Upper lobe of right lung (tissue), 1 donor: Measurements from ENCODE around the gene TMEM255B. TPM values are rescaled to one million over a fixed set of nuclear protein-coding genes. Genes with fewer than 3 reads are reported as not detected.

Source experiments
- ATAC-seq: fragments of 200-7000 bp; cut with Tn5 transposase; one replicate; pipeline ENCODE4 v1.9.1; 2020; ENCODE audit warnings: mild to moderate bottlenecking, moderate library complexity
- DNase-seq: peaks from one replicate; pipeline ENCODE4 v3.0.0-alpha.2; 2020
- H3K27ac ChIP-seq: fragments of 200-600 bp; one replicate; pipeline ENCODE4 v1.8.0; 2022
- H3K27me3 ChIP-seq: fragments of 200-600 bp; one replicate; pipeline ENCODE4 v1.8.0; 2022; ENCODE audit warnings: mild to moderate bottlenecking
- H3K36me3 ChIP-seq: fragments of 200-600 bp; one replicate; pipeline ENCODE4 v1.8.0; 2022
- H3K4me1 ChIP-seq: fragments of 200-600 bp; one replicate; pipeline ENCODE4 v1.8.0; 2022
- H3K4me3 ChIP-seq: fragments of 200-600 bp; one replicate; pipeline ENCODE4 v1.8.0; 2022; ENCODE audit warnings: mild to moderate bottlenecking
- H3K9me3 ChIP-seq: fragments of 200-600 bp; one replicate; pipeline ENCODE4 v1.8.0; 2022
- intact Hi-C: fragments of 100-400 bp; cut with DNase I; formaldehyde crosslinking; loops from one replicate; pipeline ENCODE4 v1.11.0; 2022
- total RNA-seq: library from RNA; stranded (reverse); fragmentation: NEBNext Ultra II Directional; extraction: Animal tissue kit (Norgen Biotek cat#: 25700); gene quantifications from one replicate; pipeline ENCODE4 v1.2.1, GENCODE V29; 2021
- TF ChIP-seq, protein P1 (sequence below): fragments of 200-600 bp; IDR thresholded peaks from one replicate; pipeline ENCODE4 v1.8.0; 2022; ENCODE audit warnings: antibody characterized with exemption
- donor health status: DM: no; HTN: yes; CAD: no; lungs with severe emphysema.

The TMEM255B gene
- total RNA-seq, 1 donor from 2014 or later, result 43.6 TPM

DNA sequence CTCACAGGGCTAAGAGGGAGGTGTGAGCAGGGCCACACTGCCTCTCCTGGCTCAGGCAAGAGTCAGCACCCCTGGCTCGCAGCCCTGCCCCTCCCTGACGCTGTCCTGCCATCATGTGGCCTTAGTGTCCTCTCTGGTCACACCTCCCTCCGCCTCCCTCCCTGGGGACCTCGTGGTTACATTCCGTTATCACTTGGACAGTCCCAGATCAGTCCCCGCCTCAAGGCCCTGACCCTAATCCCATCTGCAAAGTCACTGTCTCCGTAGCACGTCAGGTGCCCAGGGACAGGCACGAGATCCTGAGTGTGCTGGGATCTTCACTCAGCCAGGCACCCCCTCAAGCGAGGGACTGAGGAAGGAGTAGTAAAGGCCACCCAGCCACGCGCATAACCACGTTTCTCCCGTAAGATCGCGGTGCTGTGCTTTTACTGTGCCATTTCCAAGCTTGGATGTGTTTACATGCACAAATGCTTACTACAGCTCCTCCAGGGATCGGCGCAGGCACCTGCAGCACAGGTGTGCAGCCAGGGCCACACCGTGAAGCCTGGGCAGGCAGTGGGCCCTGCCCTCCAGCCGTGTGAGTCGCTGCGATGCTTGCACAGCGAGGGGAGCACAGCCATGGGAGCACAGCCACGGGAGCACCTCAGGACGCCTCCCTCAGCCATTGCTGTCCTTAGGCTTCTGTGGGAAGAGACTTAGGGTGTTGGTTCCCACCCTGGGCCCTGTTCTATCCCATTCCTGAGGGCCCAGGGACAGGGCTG lies 10.7 kb upstream of the TMEM255B start:
- H3K9me3 ChIP-seq, result no peaks in the 10 kb centered on the region
- no peaks in the 10 kb centered on the region for H3K4me1 ChIP-seq
- H3K36me3 ChIP-seq, result no peaks in the 10 kb centered on the region
- ATAC-seq, result peak; percentile 6
- H3K27me3 ChIP-seq, result no peaks in the 10 kb centered on the region
- TF ChIP-seq, protein P1, sequence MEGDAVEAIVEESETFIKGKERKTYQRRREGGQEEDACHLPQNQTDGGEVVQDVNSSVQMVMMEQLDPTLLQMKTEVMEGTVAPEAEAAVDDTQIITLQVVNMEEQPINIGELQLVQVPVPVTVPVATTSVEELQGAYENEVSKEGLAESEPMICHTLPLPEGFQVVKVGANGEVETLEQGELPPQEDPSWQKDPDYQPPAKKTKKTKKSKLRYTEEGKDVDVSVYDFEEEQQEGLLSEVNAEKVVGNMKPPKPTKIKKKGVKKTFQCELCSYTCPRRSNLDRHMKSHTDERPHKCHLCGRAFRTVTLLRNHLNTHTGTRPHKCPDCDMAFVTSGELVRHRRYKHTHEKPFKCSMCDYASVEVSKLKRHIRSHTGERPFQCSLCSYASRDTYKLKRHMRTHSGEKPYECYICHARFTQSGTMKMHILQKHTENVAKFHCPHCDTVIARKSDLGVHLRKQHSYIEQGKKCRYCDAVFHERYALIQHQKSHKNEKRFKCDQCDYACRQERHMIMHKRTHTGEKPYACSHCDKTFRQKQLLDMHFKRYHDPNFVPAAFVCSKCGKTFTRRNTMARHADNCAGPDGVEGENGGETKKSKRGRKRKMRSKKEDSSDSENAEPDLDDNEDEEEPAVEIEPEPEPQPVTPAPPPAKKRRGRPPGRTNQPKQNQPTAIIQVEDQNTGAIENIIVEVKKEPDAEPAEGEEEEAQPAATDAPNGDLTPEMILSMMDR, result no peak
- intact Hi-C loops, result no loop called here
- no peak overlapping the region for H3K4me3 ChIP-seq
- no peak overlapping the region for H3K27ac ChIP-seq
- no peak for DNase-seq

DNA sequence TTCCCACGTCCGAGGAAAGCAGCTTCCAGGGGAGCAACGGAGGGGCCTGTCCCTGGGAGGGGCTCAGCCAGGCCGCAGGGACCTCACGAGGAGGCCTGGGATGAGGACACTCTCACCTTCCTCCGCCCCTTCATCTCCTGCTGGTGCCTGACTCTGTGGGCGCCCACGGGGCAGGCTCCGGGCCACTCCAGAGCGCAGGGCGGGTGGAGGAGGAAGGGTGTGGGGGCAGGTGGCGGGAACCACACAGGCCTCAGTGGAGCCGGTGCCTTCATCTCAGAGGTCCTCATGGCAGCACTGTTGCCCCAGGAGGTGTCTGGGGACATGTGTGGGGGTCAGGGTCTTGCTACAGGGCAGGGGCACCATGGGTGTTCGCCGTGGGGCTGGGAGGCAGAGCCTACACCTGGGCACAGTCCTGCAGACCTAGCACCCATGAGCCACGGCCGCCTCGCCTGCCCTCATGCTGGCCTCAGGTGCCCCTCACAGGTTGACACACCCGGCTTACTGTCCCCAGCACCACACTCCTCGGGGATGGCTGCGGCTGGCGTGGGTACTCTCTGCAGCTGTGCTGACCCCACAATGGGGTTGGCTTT lies 10.1 kb upstream of the TMEM255B start:
- Histone ChIP-seq H3K27ac (no peak overlapping the region), H3K4me3 (no peak overlapping the region), H3K4me1 (no peaks in the 10 kb centered on the region), H3K27me3 (no peaks in the 10 kb centered on the region), H3K36me3 (no peaks in the 10 kb centered on the region), H3K9me3 (no peaks in the 10 kb centered on the region)
- intact Hi-C loops, result no loop called here
- DNase-seq, result peak; percentile 61
- TF ChIP-seq, protein P1, result no peak
- ATAC-seq, result peak; percentile 13

DNA sequence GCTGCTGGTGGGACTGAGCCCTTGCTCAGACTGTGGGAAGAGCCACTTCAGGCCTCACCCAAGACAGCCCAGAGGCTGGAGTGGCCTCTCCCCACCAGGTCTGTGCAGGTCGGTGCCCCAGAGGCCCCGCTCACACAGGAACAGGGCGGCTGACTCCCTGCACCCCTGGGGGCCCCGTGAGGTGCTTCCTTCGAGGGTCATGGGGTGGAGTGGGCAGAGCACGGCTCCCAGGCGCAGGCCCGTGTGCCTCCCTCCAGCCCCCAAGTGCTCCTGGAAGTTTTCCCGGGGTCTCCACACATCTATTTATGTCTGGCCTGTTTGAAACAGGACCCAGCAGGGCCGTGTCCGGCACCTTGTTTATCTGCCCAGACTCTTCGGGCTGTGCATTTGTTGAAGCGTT lies 9.5 kb upstream of the TMEM255B start:
- Histone ChIP-seq H3K4me1 (no peaks in the 10 kb centered on the region), H3K27ac (no peak overlapping the region), H3K9me3 (no peaks in the 10 kb centered on the region), H3K4me3 (no peak overlapping the region), H3K27me3 (no peaks in the 10 kb centered on the region), H3K36me3 (no peaks in the 10 kb centered on the region)
- intact Hi-C loops, result no loop called here
- peak; percentile 19 for ATAC-seq
- no peak for DNase-seq
- TF ChIP-seq, protein P1, result no peak

DNA sequence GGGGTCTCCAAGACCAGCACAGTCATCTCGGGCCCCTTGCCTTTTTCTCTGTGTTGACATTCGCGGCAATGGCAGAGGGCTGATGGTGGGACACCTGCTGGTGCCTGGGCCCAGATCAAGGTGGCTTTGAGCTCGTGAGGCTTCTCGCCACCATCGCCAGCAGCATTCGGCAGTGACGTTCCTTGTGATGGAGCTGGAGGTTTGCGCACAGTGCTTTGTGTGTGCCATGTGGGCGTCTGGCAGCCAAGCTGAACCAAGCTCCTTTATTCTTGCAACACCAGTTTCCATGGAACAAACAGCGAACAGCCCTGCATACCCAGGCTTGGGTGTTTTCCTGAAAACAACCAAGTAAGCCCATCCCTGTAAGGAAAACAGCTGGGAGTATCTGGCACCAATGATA lies 9.1 kb upstream of the TMEM255B start:
- no peak overlapping the region for H3K4me3 ChIP-seq
- ATAC-seq (no peak), DNase-seq (no peak)
- H3K36me3 ChIP-seq, result no peaks in the 10 kb centered on the region
- no peaks in the 10 kb centered on the region for H3K4me1 ChIP-seq
- H3K27ac ChIP-seq, result no peak overlapping the region
- no peaks in the 10 kb centered on the region for H3K9me3 ChIP-seq
- TF ChIP-seq, protein P1, result no peak
- intact Hi-C loops, result no loop called here
- H3K27me3 ChIP-seq, result no peaks in the 10 kb centered on the region

DNA sequence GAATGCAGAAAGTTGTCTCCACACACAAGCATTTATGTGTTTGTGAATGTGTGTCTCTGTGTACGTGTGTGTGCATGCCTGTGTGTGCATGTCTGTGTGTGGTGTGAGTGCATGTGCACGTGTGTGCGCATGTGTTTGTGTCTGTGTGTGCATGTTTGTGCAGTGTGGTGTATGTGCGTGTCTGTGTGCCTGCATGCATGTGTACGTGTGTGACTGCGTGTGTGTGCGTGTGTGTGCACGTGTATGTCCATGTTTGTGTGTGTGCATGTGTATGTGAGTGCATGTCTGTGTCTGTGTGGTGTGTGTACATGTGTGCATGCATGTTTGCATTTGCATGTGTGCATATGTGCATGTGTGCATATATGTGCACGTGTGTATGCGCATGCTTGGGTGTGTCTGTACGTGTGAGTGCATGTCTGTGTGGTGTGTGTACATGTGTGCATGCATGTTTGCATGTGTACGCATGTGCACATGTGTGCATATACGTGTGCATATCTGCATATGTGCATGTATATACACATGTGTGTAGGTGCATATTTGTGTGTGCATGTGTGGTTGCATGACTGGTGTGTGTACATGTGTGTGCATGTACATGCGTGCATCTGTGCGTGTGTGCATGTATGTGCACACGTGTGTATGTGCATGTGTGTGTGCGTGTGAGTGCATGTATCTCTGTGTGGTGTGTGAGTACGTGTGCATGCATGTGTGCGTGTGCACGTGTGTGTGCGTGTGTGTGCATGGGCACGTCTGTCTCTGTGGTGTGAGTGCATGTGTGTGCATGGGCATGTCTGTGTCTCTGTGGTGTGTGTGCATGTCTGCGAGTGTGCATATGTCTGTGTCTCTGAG lies 8.2 kb upstream of the TMEM255B start:
- H3K27me3 ChIP-seq, result no peaks in the 10 kb centered on the region
- H3K27ac ChIP-seq, result no peak overlapping the region
- H3K4me1 ChIP-seq, result no peaks in the 10 kb centered on the region
- no peak for DNase-seq
- intact Hi-C loops, result no loop called here
- TF ChIP-seq, protein P1, result no peak
- H3K36me3 ChIP-seq, result no peaks in the 10 kb centered on the region
- ATAC-seq, result no peak
- H3K4me3 ChIP-seq, result no peak overlapping the region
- no peaks in the 10 kb centered on the region for H3K9me3 ChIP-seq
